Measurements from ENCODE around the gene ATRIP.

DNA sequence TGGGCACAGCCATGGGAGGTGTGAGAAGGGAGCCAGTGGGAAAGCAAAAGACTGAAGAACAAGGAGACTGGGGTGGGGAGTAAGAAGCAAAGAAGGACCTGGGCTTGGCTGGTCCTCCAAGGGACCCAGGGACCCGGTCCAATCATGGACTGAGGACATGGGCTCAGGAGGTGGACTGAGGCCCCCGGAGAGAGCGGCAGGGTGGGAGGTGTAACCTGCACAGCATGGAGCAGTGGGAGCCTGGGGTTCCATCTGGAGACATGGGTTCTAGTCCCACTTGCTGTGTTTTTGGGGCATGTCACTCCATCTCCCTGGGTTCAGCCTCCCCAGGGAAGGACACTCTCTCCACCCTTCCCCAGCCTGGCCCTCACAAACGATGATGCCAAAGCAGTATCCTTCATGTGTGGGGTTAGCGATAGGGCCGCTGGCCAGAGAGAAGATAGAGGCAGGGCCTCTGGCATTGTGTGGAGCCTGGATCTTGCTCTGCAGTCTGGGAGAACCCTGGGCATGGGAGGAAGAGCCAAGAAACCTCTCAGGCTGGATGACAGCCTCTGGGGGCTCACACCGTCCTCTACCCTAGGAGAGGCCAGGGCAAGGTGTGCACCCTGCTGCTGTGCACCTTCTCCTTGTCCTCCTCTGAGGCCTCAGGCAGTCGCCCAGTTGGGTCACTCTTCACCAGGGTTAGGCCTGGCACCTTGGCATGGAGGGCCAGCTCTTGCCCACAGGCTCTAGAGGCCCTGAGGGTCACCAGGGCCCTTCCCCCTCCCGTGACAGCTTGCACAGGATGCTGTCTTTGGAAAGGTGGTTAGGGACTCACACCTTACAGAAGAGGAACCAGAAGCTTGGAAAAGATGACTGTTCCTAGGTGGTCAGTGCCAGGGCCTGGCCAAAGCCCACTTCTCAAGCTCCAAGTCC lies 48.5 kb upstream of the ATRIP start:
- TF ChIP-seq CTCF (IDR thresholded peaks at IDR 0.05) (no peak), CHD2 (IDR thresholded peaks at IDR 0.05; ENCODE audit: low read length, partially characterized antibody) (no peak), MAZ (IDR thresholded peaks at IDR 0.05; ENCODE audit: borderline replicate concordance, low read depth, low read length) (no peak), CEBPB (IDR thresholded peaks at IDR 0.05) (no peak), RAD21 (conservative IDR thresholded peaks at IDR 0.05 in 1 of 2, IDR thresholded peaks at IDR 0.05 in 1 of 2) (no peak), KDM5A (IDR thresholded peaks at IDR 0.05) (no peak), RCOR1 (IDR thresholded peaks at IDR 0.05; ENCODE audit: low read depth, low read length) (no peak), POLR2A (IDR thresholded peaks at IDR 0.05; ENCODE audit: low read length) (no peak)

All from A549 (cell line).